H1 (cell line): ENCODE results near the gene NLRP3. TPM values are rescaled to one million over a fixed set of nuclear protein-coding genes. Genes with fewer than 3 reads are reported as not detected.

Experiments used
- CTCF ChIA-PET: fragments of 300-600 bp; sonication (Branson Sonifier 250); formaldehyde crosslinking; loops from one replicate; lab custom pipeline; 2021; ENCODE audit not compliant: partially characterized antibody; lab: Charles Lee
- POLR2A ChIA-PET: fragments of 300-600 bp; sonication (Branson Sonifier 250); formaldehyde crosslinking; loops from one replicate; lab custom pipeline; 2021; ENCODE audit warnings: inconsistent platforms; ENCODE audit not compliant: partially characterized antibody; lab: Charles Lee
- DNase-seq, 2 experiments: peaks; one replicate each; pipeline versions ENCODE4 v3.0.0 to v3.0.0-alpha.2; 2010 to 2022; ENCODE audit warnings: low spot score in 2 of 2, low read depth in 1 of 2, mixed read lengths in 1 of 2
- FAIRE-seq: peaks from 2 replicates; lab custom pipeline; 2011; peaks lifted over from hg19 to GRCh38; lab: Jason Lieb, UNC
- H2AFZ ChIP-seq: 2 replicates; pipeline ENCODE4 v1.8.1; 2012; ENCODE audit warnings: low read length, inconsistent platforms
- H2AK5ac ChIP-seq: 2 replicates; pipeline ENCODE4 v1.6.1; 2013; ENCODE audit warnings: low read depth, low read length
- H2BK120ac ChIP-seq: replicated peaks from 2 replicates; pipeline ENCODE3; 2013; ENCODE audit warnings: low read depth, low read length, inconsistent platforms
- H2BK12ac ChIP-seq: 2 replicates; pipeline ENCODE4 v1.6.1; 2013; ENCODE audit warnings: low read depth, low read length
- H2BK15ac ChIP-seq: 2 replicates; pipeline ENCODE4 v1.6.1; 2013; ENCODE audit warnings: low read length
- H2BK20ac ChIP-seq: 2 replicates; pipeline ENCODE4 v1.6.1; 2013; ENCODE audit warnings: low read length
- H2BK5ac ChIP-seq: 2 replicates; pipeline ENCODE4 v1.6.1; 2013; ENCODE audit warnings: low read depth, low read length
- H3K14ac ChIP-seq: 2 replicates; pipeline ENCODE4 v1.6.1; 2013; ENCODE audit warnings: inconsistent platforms; ENCODE audit not compliant: insufficient read length
- H3K18ac ChIP-seq: 2 replicates; pipeline ENCODE4 v1.6.1; 2013; ENCODE audit warnings: low read length; ENCODE audit errors: extremely low read depth
- H3K23ac ChIP-seq: 2 replicates; pipeline ENCODE4 v1.6.1; 2013; ENCODE audit warnings: inconsistent platforms; ENCODE audit not compliant: insufficient read length
- H3K23me2 ChIP-seq: 2 replicates; pipeline ENCODE4 v1.6.1; 2013; ENCODE audit warnings: low read depth, low read length
- H3K27ac ChIP-seq: 2 replicates; pipeline ENCODE4 v1.6.1; 2011; ENCODE audit warnings: low read depth, low read length, inconsistent platforms
- H3K27me3 ChIP-seq, 4 experiments: replicated peaks in 1 of 4; 1 replicate in 1 of 4; 2 replicates in 3 of 4; pipeline versions ENCODE4 v1.6.1 to v1.8.1; 2011 to 2013; ENCODE audit warnings: low read length in 3 of 4, mild to moderate bottlenecking in 3 of 4, inconsistent platforms in 2 of 4, mixed read lengths in 2 of 4, moderate library complexity in 1 of 4; ENCODE audit not compliant: control insufficient read depth in 3 of 4, insufficient read depth in 3 of 4; ENCODE audit errors: extremely low read depth in 1 of 4
- H3K36me3 ChIP-seq, 4 experiments: 2 replicates each; pipeline versions ENCODE4 v1.6.1 to v1.8.1; 2011 to 2013; ENCODE audit warnings: mild to moderate bottlenecking in 4 of 4, low read length in 3 of 4, moderate library complexity in 2 of 4, control low read depth in 1 of 4, inconsistent platforms in 1 of 4; ENCODE audit not compliant: insufficient read depth in 4 of 4, control insufficient read depth in 2 of 4
- H3K4ac ChIP-seq: replicated peaks from 2 replicates; pipeline ENCODE3; 2013; ENCODE audit warnings: low read length, low read depth, mixed read lengths, inconsistent platforms; ENCODE audit not compliant: insufficient read length
- H3K4me1 ChIP-seq, 4 experiments: replicated peaks in 1 of 4; 1 replicate in 1 of 4; 2 replicates in 3 of 4; pipeline versions ENCODE4 v1.6.1 to v1.8.1; 2011 to 2013; ENCODE audit warnings: low read length in 3 of 4, inconsistent platforms in 2 of 4, mixed read lengths in 1 of 4; ENCODE audit not compliant: insufficient read depth in 4 of 4, control insufficient read depth in 3 of 4
- H3K4me2 ChIP-seq, 2 experiments: 2 replicates each; pipeline versions ENCODE4 v1.6.1 to v1.8.1; 2011 to 2013; ENCODE audit warnings: low read depth in 2 of 2, low read length in 2 of 2, control low read depth in 1 of 2, inconsistent platforms in 1 of 2, mild to moderate bottlenecking in 1 of 2; ENCODE audit not compliant: insufficient read depth in 1 of 2
- H3K4me3 ChIP-seq, 4 experiments: fragments of 200-600, 300-600 bp in 1 of 4; sonication (generic), shearing (Covaris generic), sonication (Bioruptor Twin) in 1 of 4; 2 replicates each; pipeline versions ENCODE4 v1.5.1 to v1.8.1; 2011 to 2016; ENCODE audit warnings: low read length in 4 of 4, low read depth in 3 of 4, control low read depth in 2 of 4, inconsistent platforms in 2 of 4, mild to moderate bottlenecking in 2 of 4, mixed read lengths in 1 of 4, moderate library complexity in 1 of 4; ENCODE audit not compliant: insufficient read depth in 2 of 4; ENCODE audit errors: extremely low read depth in 1 of 4
- H3K56ac ChIP-seq: replicated peaks from 2 replicates; pipeline ENCODE3; 2013; ENCODE audit warnings: low read depth, mild to moderate bottlenecking, mixed read lengths, low read length, inconsistent platforms; ENCODE audit not compliant: insufficient read length
- H3K79me1 ChIP-seq: 2 replicates; pipeline ENCODE4 v1.6.1; 2013; ENCODE audit warnings: low read depth, low read length, control low read depth
- H3K79me2 ChIP-seq, 2 experiments: 2 replicates each; pipeline versions ENCODE4 v1.6.1 to v1.8.1; 2012 to 2013; ENCODE audit warnings: low read length in 2 of 2, mild to moderate bottlenecking in 2 of 2, inconsistent platforms in 1 of 2; ENCODE audit not compliant: insufficient read depth in 2 of 2, control insufficient read depth in 1 of 2
- H3K9ac ChIP-seq, 4 experiments: replicated peaks in 1 of 4; 1 replicate in 1 of 4; 2 replicates in 3 of 4; pipeline versions ENCODE4 v1.6.1 to v1.8.1; 2011 to 2013; ENCODE audit warnings: low read depth in 3 of 4, low read length in 3 of 4, control low read depth in 2 of 4, mild to moderate bottlenecking in 2 of 4, moderate library complexity in 2 of 4, inconsistent platforms in 1 of 4; ENCODE audit errors: extremely low read depth in 1 of 4
- H3K9me3 ChIP-seq, 2 experiments: 2 replicates each; pipeline versions ENCODE4 v1.6.1 to v1.8.1; 2012 to 2013; ENCODE audit warnings: mild to moderate bottlenecking in 2 of 2, moderate library complexity in 2 of 2, control low read depth in 1 of 2, inconsistent platforms in 1 of 2, low read depth in 1 of 2, low read length in 1 of 2, mixed read lengths in 1 of 2; ENCODE audit not compliant: insufficient read depth in 2 of 2
- H4K20me1 ChIP-seq, 2 experiments: replicated peaks in 1 of 2; 2 replicates each; pipeline versions ENCODE3 to v1.8.1; 2011 to 2013; ENCODE audit warnings: inconsistent platforms in 2 of 2, low read length in 2 of 2, mild to moderate bottlenecking in 1 of 2; ENCODE audit not compliant: insufficient read depth in 2 of 2, control insufficient read depth in 1 of 2
- H4K5ac ChIP-seq: 2 replicates; pipeline ENCODE4 v1.6.1; 2013; ENCODE audit warnings: low read length, low read depth, mixed read lengths, inconsistent platforms; ENCODE audit not compliant: insufficient read length
- H4K8ac ChIP-seq: 2 replicates; pipeline ENCODE4 v1.8.0; 2013; ENCODE audit warnings: mild to moderate bottlenecking, moderate library complexity, low read length, inconsistent platforms; ENCODE audit not compliant: insufficient read depth; ENCODE audit errors: extremely low read depth
- H4K91ac ChIP-seq: replicated peaks from 2 replicates; pipeline ENCODE3; 2013; ENCODE audit warnings: low read length, mixed read lengths, inconsistent platforms; ENCODE audit not compliant: insufficient read length
- NANOG ChIP-seq: IDR thresholded peaks from 2 replicates; pipeline ENCODE4 v1.6.1; 2011; ENCODE audit warnings: low read length, low read depth, mild to moderate bottlenecking, inconsistent platforms; ENCODE audit not compliant: insufficient read depth, poor library complexity, severe bottlenecking
- WGBS, 2 experiments: shearing (Covaris generic) in 1 of 2; methylation state at CpG; one replicate each; pipeline versions ENCODE4 v1.1.6 to v1.1.7; 2013 to 2015; ENCODE audit warnings: low lambda C conversion rate in 2 of 2, mixed read lengths in 2 of 2, inconsistent platforms in 1 of 2, low coverage in 1 of 2, missing lambda C conversion rate in 1 of 2; ENCODE audit not compliant: insufficient replicate concordance in 2 of 2, insufficient coverage in 1 of 2, insufficient read length in 1 of 2; ENCODE audit errors: extremely low coverage in 1 of 2, missing lambda C conversion rate in 1 of 2; 5-methylcytosine and 5-hydroxymethylcytosine counted together
- polyA plus RNA-seq, 7 experiments: library from polyadenylated mRNA; depleted of rRNA in 3 of 7; stranded (reverse) in 5 of 7; unstranded in 2 of 7; fragments of >200 nt in 5 of 7; fragments of 200-250 nt in 2 of 7; gene quantifications; 1 replicate in 5 of 7; 2 replicates in 1 of 7; 4 replicates in 1 of 7; pipeline versions ENCODE4 v1.2.1 to v1.2.3, GENCODE V29; 2011 to 2013; ENCODE audit warnings: missing spikeins in 2 of 7, mixed read lengths in 2 of 7
- total RNA-seq: library from RNA; stranded (reverse); fragmentation: NEBNext Ultra II Directional; extraction: Animal tissue kit (Norgen Biotek cat#: 25700); gene quantifications from 2 replicates; pipeline ENCODE4 v1.2.1, GENCODE V29; 2021

The NLRP3 gene
- total and polyA plus RNA-seq, 2 of the 8 experiments (the other 6 are each of a cell fraction or from before 2014, with no cell fraction given) = 0.05 to 0.19 TPM

- H3K9ac ChIP-seq = no peak overlapping the region
- FAIRE-seq (no peak), DNase-seq (no peak)
- H2BK15ac ChIP-seq = no peak overlapping the region; the same call in 1 of the 2 replicates
- no peak overlapping the region for H2BK12ac ChIP-seq
- H3K36me3 ChIP-seq = no peaks in the 10 kb centered on the region
- H3K9me3 ChIP-seq = no peaks in the 10 kb centered on the region
- H3K27ac ChIP-seq = no peak overlapping the region
- peaks cover 2% of the 10 kb centered on the region for H3K23me2 ChIP-seq
- H4K8ac ChIP-seq = no peak overlapping the region
- H3K18ac ChIP-seq = no peak overlapping the region
- no peak overlapping the region for H3K14ac ChIP-seq
- no peaks in the 10 kb centered on the region for H4K20me1 ChIP-seq
- H2AK5ac ChIP-seq = no peak overlapping the region
- H3K4me1 ChIP-seq = peaks cover 0 to 4% (median 1%) of the 10 kb centered on the region in 4 experiments; a peak in 3 of 7 replicates
- no peak overlapping the region for H2AFZ ChIP-seq
- ChIA-PET CTCF (interaction anchor here (0.9 to 2.3 kb wide), 5 partner anchors 10 to 57 kb away, joined by 4 to 6 read pairs (median 4); no protein-coding TSS in a partner anchor), POLR2A (interaction anchor here (0.6 kb wide), 1 partner anchor 441 kb away, joined by 3 read pairs; no protein-coding TSS in a partner anchor)
- no peak overlapping the region for H3K56ac ChIP-seq
- no peaks in the 10 kb centered on the region for H3K79me2 ChIP-seq
- no peak overlapping the region for H4K91ac ChIP-seq
- no peak overlapping the region for H3K23ac ChIP-seq
- no peak overlapping the region for H3K4ac ChIP-seq
- no peak overlapping the region for H2BK20ac ChIP-seq
- WGBS, 2 experiments = 85% methylated on average over 17 of the region's 17 CpGs; no CpG with 5 or more reads in 1 of the 2 experiments
- no peaks in the 10 kb centered on the region for H3K79me1 ChIP-seq
- H2BK120ac ChIP-seq = no peak overlapping the region
- H3K4me2 ChIP-seq = no peak overlapping the region
- H3K4me3 ChIP-seq = no peak overlapping the region
- no peaks in the 10 kb centered on the region for H3K27me3 ChIP-seq
- H2BK5ac ChIP-seq = no peak overlapping the region
- no peak overlapping the region for H4K5ac ChIP-seq
- no peak for TF ChIP-seq NANOG
These were observed 29.8 kb downstream of the NLRP3 start for GRCh38 chr1:247445526-247446356.
